Measurements from ENCODE around the gene ZBTB17. TPM values are rescaled to one million over a fixed set of nuclear protein-coding genes. Genes with fewer than 3 reads are reported as not detected.

The ZBTB17 gene
- total and polyA plus RNA-seq, 10 of the 15 experiments (the other 5 are each of a cell fraction or from before 2014, with no cell fraction given) = 0.87 to 59.4 (median 38.7) TPM

DNA sequence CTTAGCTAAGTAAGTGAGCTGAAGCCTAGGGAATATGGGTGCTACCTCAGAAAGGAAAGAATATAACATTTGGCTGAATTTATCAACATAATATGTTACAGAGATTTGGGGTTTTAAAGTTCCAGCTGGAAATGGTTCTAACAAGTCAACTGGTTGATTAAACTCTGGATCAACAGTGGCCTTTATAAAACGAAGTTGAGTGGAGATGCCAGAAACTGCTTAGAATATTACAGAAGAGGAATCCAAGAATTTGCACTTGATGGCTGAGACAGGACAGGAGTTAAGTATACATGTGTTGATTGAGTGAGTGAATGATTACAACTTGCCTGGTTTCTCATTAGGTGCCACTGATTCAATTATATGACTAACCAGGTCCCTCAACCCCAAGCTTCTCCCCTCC is 7.4 kb upstream of the ZBTB17 start:
- FAIRE-seq = no peak
- CTCF ChIA-PET = interaction anchor here (0.6 to 0.8 kb wide), 2 partner anchors 12 to 158 kb away, joined by 3 read pairs; no protein-coding TSS in a partner anchor

More for the DNA sequence above, 7.4 kb upstream of the ZBTB17 start:
- no peak overlapping the region for H3K9ac ChIP-seq (ENCODE audit: control insufficient read depth, insufficient read depth, low read length)
- no TSS peak for BruUV-seq (replicated peaks)
- no peak overlapping the region for H3K27ac ChIP-seq (ENCODE audit: control insufficient read depth, insufficient read depth)
- no peak overlapping the region for H3K4me2 ChIP-seq (ENCODE audit: control insufficient read depth, insufficient read depth)
- in situ Hi-C loops (cut with MboI) = no loop called here
- H3K9me3 ChIP-seq (replicated peaks; ENCODE audit: control insufficient read depth, insufficient read depth, low read length) = peaks cover 5% of the 10 kb centered on the region; the same call in 1 of the 3 replicates
- H2AFZ ChIP-seq (ENCODE audit: control insufficient read depth, low read depth, low read length) = no peak overlapping the region
- ATAC-seq = no peak
- SMC1A ChIA-PET (ENCODE audit: uncharacterized antibody, unreplicated experiment) = no interaction called here
- H3K4me3 ChIP-seq = no peak overlapping the region
- no peaks in the 10 kb centered on the region for H3K27me3 ChIP-seq (replicated peaks in 1 of 2; ENCODE audit: control insufficient read depth in 2 of 2, insufficient read depth in 2 of 2, low read length in 1 of 2)
- H4K20me1 ChIP-seq (ENCODE audit: control insufficient read depth, insufficient read depth) = no peaks in the 10 kb centered on the region
- no peaks in the 10 kb centered on the region for H3K4me1 ChIP-seq (ENCODE audit: control insufficient read depth, insufficient read depth, low read length)
- 0% methylated on average over 1 of the region's 1 CpG for WGBS (ENCODE audit: insufficient coverage, insufficient replicate concordance, low lambda C conversion rate, missing lambda C conversion rate)
- RAD21 ChIA-PET (ENCODE audit: unreplicated experiment) = interaction anchor here (1.2 kb wide), 1 partner anchor 168 kb away, joined by 4 read pairs; no protein-coding TSS in a partner anchor
- H3K79me2 ChIP-seq (ENCODE audit: control insufficient read depth, insufficient read depth, low read length) = no peaks in the 10 kb centered on the region
- intact Hi-C loops (cut with micrococcal nuclease; ENCODE audit: unreplicated experiment) = no loop called here
- no peak for DNase-seq (ENCODE audit: low read depth, low spot score)
- TF ChIP-seq NR2C2 (IDR thresholded peaks at IDR 0.05; ENCODE audit: borderline replicate concordance, control insufficient read depth, insufficient read length, low read depth) = no peak
- no peak for TF ChIP-seq ESRRA (IDR thresholded peaks at IDR 0.05; ENCODE audit: low read length)
- no peak for TF ChIP-seq SUZ12 (IDR thresholded peaks at IDR 0.05; ENCODE audit: unreplicated experiment)
- no peak for TF ChIP-seq KLF5 (IDR thresholded peaks at IDR 0.05; ENCODE audit: partially characterized antibody)
- no peak for TF ChIP-seq PBX3 (IDR thresholded peaks at IDR 0.05; ENCODE audit: insufficient replicate concordance, low read depth, low read length)
- TF ChIP-seq ZSCAN29 (IDR thresholded peaks at IDR 0.05) = no peak
- TF ChIP-seq ZNF24 (IDR thresholded peaks at IDR 0.05) = no peak
- TF ChIP-seq NRF1 (conservative IDR thresholded peaks at IDR 0.05; ENCODE audit: low read depth, low read length) = no peak
- TF ChIP-seq ZNF217 (IDR thresholded peaks at IDR 0.05) = no peak
- TF ChIP-seq CEBPB (IDR thresholded peaks at IDR 0.05; ENCODE audit: borderline replicate concordance in 1 of 2, low read depth in 2 of 2, low read length in 2 of 2) = no peak
- TF ChIP-seq CHD2 (IDR thresholded peaks at IDR 0.05; ENCODE audit: borderline replicate concordance, low read depth, low read length) = no peak
- no peak for TF ChIP-seq JUNB (IDR thresholded peaks at IDR 0.05)
- TF ChIP-seq PAX5 (IDR thresholded peaks at IDR 0.05; ENCODE audit: borderline replicate concordance, low read depth, low read length) = no peak
- POLR2A ChIA-PET = no interaction called here
- H3K36me3 ChIP-seq (ENCODE audit: control insufficient read depth in 2 of 2, insufficient read depth in 2 of 2, low read length in 1 of 2) = no peaks in the 10 kb centered on the region
